Dermis microvascular lymphatic vessel endothelial cell (primary cell): Measurements from ENCODE around the gene GIMD1. TPM values are rescaled to one million over a fixed set of nuclear protein-coding genes. Genes with fewer than 3 reads are reported as not detected.
"Not testable (repeated sequence)": the region's sequence is repeated elsewhere in the genome, so short reads cannot be mapped to it uniquely, and the experiment has no call there.

ENCODE experiments used
- DNase-seq, 2 donors: peaks; one replicate each; pipeline versions ENCODE4 v3.0.0 to v3.0.0-alpha.2; 2010; ENCODE audit warnings: low read depth in 2 of 2
- total RNA-seq: library from RNA; depleted of rRNA; stranded (reverse); fragments of >200 nt; gene quantifications from 2 replicates; pipeline ENCODE4 v1.2.1, GENCODE V29; 2014

GIMD1 gene
- total RNA-seq, 1 donor from 2014 or later: not detected

GRCh38 chr4:106351016-106351415, 17.6 kb downstream of the GIMD1 start:
- no peak for DNase-seq

DNA sequence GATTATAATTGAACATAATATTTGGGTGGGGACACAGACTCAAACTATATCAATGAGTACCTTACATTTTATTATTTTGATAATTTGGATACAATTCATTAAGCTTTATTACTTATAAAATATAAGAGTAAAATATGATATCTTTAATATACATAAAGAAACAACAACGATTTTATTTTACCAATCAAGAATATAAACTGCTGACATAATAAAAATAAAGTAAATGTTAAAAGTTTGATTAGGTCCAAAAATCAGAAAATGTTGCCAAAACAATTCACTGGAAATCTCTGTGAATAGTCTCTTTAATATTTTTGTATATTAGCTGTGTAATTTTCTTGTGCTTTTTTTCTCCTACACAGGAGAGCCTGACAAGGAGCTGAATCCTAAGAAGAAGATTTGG, 21.4 kb downstream of the GIMD1 start:
- no peak for DNase-seq

GRCh38 chr4:106344647-106344970, 24.0 kb downstream of the GIMD1 start:
- no peak for DNase-seq

GRCh38 chr4:106343865-106344646, 24.5 kb downstream of the GIMD1 start:
- no peak for DNase-seq

DNA sequence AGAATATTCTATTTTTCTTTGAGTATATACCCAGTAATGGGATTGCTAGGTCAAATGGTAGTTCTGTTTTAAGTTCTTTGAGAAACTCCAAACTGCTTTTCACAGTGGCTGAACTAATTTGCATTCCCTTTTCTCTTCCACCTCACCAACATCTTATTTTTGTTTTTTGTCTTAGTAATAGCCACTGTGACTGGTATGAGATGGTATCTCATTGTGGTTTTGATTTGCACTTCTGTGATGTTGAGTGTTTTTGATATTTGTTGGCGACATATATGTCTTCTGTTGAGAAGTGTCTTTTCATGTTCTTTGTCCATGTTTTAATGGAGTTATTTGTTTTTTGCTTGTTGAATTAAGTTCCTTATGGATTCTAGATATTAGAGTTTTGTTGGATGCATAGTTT, 27.8 kb downstream of the GIMD1 start:
- no peak for DNase-seq

GRCh38 chr4:106339431-106339830, 29.1 kb downstream of the GIMD1 start:
- DNase-seq: no peak

- no peak for DNase-seq
Observed at GRCh38 chr4:106338671-106339070, 29.9 kb downstream of the GIMD1 start.

GRCh38 chr4:106337916-106338315, 30.7 kb downstream of the GIMD1 start:
- no peak for DNase-seq

DNA sequence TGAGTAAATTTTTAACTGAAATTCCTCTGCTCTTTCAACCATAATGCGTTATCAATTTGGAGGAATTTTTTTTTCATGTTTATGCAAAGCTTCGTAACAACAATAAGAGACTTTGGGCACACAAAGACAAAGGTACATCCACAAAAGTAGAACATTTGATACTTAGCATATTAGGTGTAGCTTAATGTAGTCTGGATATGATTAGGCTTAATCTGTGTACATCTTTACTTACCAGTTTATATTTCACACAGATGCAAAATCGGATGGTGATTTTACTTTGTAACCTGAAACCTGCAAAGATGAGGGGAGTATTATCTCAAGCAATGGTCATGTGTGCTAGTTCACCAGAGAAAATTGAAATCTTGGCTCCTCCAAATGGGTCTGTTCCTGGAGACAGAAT, 32.0 kb downstream of the GIMD1 start:
- DNase-seq: no peak

- no peak for DNase-seq
Observed at GRCh38 chr4:106334741-106335470, 33.7 kb downstream of the GIMD1 start.

DNA sequence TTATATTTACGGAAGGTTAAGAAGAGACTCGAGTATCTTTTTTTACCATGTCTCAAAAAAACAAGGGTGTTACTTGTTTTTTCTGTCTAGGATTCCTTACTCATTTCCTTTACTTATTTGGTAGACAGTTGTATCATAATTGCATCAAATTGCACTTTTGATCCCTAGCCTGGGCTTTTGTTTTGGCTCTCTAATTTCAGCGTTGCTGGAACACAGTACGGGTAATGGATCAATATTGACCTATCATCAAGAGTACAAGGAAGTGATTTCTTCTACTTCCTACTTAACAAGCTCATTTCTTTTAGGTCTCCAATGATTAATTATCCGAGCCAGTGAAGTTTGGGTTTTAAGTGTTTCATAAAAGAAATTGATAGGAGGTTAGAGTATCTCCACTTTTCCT, 35.4 kb downstream of the GIMD1 start:
- peak in 1 of 2 donors; percentile 48 for DNase-seq

GRCh38 chr4:106329041-106329618, 39.4 kb downstream of the GIMD1 start:
- peak; percentile 34 to 54 for DNase-seq

- DNase-seq: peak in 1 of 2 donors; percentile 37
Observed at GRCh38 chr4:106325800-106326199, 42.8 kb downstream of the GIMD1 start.

GRCh38 chr4:106323119-106323518, 45.5 kb downstream of the GIMD1 start:
- no peak for DNase-seq

- not testable (repeated sequence) for DNase-seq
Observed at GRCh38 chr4:106321814-106322213, 46.8 kb downstream of the GIMD1 start.

DNA sequence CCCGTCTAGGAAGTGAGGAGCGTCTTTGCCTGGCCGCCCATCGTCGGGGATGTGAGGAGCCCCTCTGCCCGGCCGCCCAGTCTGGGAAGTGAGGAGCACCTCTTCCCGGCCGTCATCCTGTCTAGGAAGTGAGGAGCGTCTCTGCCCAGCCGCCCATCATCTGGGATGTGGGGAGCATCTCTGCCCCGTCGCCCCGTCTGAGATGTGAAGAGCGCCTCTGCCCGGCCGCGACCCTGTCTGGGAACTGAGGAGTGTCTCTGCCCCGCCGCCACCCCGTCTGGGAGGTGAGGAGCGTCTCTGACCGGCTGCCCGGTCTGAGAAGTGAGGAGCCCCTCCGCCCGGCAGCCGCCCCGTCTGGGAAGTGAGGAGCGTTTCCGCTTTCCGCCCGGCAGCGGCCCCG, 47.4 kb downstream of the GIMD1 start:
- not testable (repeated sequence) for DNase-seq

DNA sequence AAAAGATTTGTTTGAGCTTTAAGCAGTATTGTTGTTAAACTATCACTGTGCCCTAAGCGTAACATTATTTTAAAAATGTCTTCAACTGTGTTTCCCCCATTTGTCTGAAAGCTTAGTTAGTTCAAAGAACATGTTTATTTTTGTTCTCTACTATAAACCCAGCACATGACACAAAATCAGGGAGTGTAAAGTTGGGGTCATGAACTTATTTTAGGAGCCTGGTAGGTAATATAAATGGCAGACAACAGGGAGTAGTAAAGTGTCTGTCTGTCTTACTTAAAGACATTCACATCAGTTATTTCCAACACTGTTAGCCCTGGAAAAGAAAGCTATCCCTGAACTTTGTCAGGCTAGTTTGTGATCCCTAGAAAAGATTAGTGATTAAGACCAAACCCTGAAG, 48.3 kb downstream of the GIMD1 start:
- no peak for DNase-seq

GRCh38 chr4:106318511-106318910, 50.1 kb downstream of the GIMD1 start:
- DNase-seq: no peak

- DNase-seq: no peak
Observed at GRCh38 chr4:106317815-106318214, 50.8 kb downstream of the GIMD1 start.

GRCh38 chr4:106316773-106317409, 51.7 kb downstream of the GIMD1 start:
- DNase-seq: peak; percentile 10 to 25

DNA sequence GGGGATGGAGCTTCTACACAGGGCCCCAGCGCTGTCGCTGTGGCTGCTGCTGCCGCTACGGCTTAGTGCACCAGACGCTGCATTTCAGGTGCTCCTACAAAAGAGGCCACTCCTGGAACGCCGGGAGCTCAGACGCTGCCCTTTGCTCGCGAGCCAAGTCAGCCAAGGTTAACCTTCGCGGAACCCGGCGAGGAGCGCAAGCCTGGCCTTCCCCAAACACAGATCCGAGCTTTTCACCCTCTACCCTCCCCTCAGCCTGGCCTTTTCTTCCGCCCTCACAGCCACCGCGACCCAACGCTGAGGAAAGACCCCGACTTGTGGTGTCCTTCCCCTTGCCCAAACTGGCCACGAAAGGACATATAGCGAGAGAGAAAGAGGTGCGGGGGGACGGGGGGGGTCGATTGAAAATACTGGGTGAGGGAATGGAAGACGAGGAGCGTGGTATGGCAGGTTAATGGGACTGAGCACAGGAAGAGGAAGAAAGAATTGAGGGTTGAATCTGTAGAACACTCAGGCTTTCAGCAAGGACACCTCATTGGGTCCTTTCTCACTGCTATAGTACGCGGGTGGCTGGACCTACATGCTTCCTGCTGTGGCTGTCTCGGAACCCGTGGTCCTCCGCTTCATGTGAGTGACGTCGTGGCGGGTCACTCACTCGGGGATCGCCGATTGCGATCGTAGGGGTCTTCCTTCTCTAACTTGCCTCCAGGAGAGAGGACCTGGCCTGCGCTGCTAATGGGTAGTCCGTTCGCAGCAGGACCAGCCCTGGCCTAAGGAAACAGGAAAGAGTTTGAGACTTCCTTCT, 52.4 kb downstream of the GIMD1 start, which contains the start of the genes AIMP1 and TBCK:
AIMP1 (plus strand) TSS at position 583 of the 805 bp plus-strand sequence. CDS start 8,460 bp downstream, outside the sequence.
TBCK (minus strand) TSS at position 242 of the 805 bp plus-strand sequence. CDS start 7,249 bp downstream, outside the sequence.
- DNase-seq: peak; percentile 93 to 96
